OCI-LY1 (cell line): ENCODE results near the gene KIAA1549.
"Not testable (repeated sequence)": the region's sequence is repeated elsewhere in the genome, so short reads cannot be mapped to it uniquely, and the experiment has no call there.

Experiments
- H2AFZ ChIP-seq: fragments of 200-600 bp; sonication (generic), shearing (Covaris generic); 2 replicates; pipeline ENCODE4 v1.6.0; 2014; ENCODE audit warnings: antibody characterized with exemption, mild to moderate bottlenecking, low read length
- H3F3A ChIP-seq: fragments of 200-600 bp; sonication (generic), shearing (Covaris generic); 2 replicates; pipeline ENCODE4 v1.6.0; 2014; ENCODE audit warnings: mild to moderate bottlenecking, antibody characterized with exemption, low read length, moderate library complexity; ENCODE audit not compliant: insufficient read depth
- H3K27ac ChIP-seq: fragments of 200-600 bp; sonication (generic); 2 replicates; pipeline ENCODE4 v1.5.1; 2014; ENCODE audit warnings: low read length, mixed run types, mild to moderate bottlenecking, low read depth; ENCODE audit not compliant: poor library complexity, severe bottlenecking
- H3K27me3 ChIP-seq: fragments of 200-600 bp; sonication (generic); 2 replicates; pipeline ENCODE4 v1.6.0; 2014; ENCODE audit warnings: antibody characterized with exemption, mild to moderate bottlenecking, low read length, moderate library complexity; ENCODE audit not compliant: insufficient read depth
- H3K36me3 ChIP-seq: fragments of 200-600 bp; sonication (generic); 2 replicates; pipeline ENCODE4 v1.6.1; 2014; ENCODE audit warnings: mild to moderate bottlenecking, antibody characterized with exemption, low read length, moderate library complexity, mixed read lengths; ENCODE audit not compliant: insufficient read depth
- H3K4me1 ChIP-seq: fragments of 200-600 bp; sonication (generic); 2 replicates; pipeline ENCODE4 v1.5.1; 2014; ENCODE audit warnings: mild to moderate bottlenecking, low read length, moderate library complexity; ENCODE audit not compliant: insufficient read depth, severe bottlenecking
- H3K4me2 ChIP-seq: fragments of 200-600 bp; sonication (generic), shearing (Covaris generic); 2 replicates; pipeline ENCODE4 v1.6.1; 2014; ENCODE audit warnings: low read length
- H3K4me3 ChIP-seq: fragments of 200-600 bp; sonication (generic); 2 replicates; pipeline ENCODE4 v1.5.1; 2014; ENCODE audit warnings: low read length, low read depth, mild to moderate bottlenecking, mixed read lengths; ENCODE audit not compliant: poor library complexity, severe bottlenecking
- H3K79me2 ChIP-seq: fragments of 200-600 bp; shearing (Covaris generic); 2 replicates; pipeline ENCODE4 v1.6.1; 2016; ENCODE audit warnings: mixed run types, low read length, mixed read lengths; ENCODE audit not compliant: insufficient read depth
- H3K9ac ChIP-seq: fragments of 200-600 bp; sonication (generic), shearing (Covaris generic); 2 replicates; pipeline ENCODE4 v1.6.1; 2014; ENCODE audit warnings: mild to moderate bottlenecking, low read length, mixed read lengths
- H3K9me2 ChIP-seq: fragments of 200-600 bp; sonication (generic), shearing (Covaris generic); 2 replicates; pipeline ENCODE4 v1.6.1; 2014; ENCODE audit warnings: low read depth, mild to moderate bottlenecking, low read length, mixed read lengths
- H3K9me3 ChIP-seq: fragments of 200-600 bp; shearing (Covaris generic); 2 replicates; pipeline ENCODE4 v1.6.1; 2014; ENCODE audit warnings: low read length, mixed read lengths
- H4K20me1 ChIP-seq: fragments of 200-600 bp; sonication (generic), shearing (Covaris generic); 2 replicates; pipeline ENCODE4 v1.6.0; 2016; ENCODE audit warnings: mild to moderate bottlenecking, low read length; ENCODE audit not compliant: insufficient read depth
- CTCF ChIP-seq: fragments of 200-600 bp; sonication (generic), shearing (Covaris generic); IDR thresholded peaks from 2 replicates; pipeline ENCODE4 v1.5.1; 2017; ENCODE audit warnings: mild to moderate bottlenecking, antibody characterized with exemption, low read length, moderate library complexity, mixed read lengths
- EZH2 ChIP-seq: fragments of 200-600 bp; sonication (generic), shearing (Covaris generic); IDR thresholded peaks from 2 replicates; pipeline ENCODE4 v1.8.0; 2017; ENCODE audit warnings: borderline replicate concordance, mixed run types, mild to moderate bottlenecking, antibody characterized with exemption, low read length, moderate library complexity, mixed read lengths

Gene KIAA1549

DNA sequence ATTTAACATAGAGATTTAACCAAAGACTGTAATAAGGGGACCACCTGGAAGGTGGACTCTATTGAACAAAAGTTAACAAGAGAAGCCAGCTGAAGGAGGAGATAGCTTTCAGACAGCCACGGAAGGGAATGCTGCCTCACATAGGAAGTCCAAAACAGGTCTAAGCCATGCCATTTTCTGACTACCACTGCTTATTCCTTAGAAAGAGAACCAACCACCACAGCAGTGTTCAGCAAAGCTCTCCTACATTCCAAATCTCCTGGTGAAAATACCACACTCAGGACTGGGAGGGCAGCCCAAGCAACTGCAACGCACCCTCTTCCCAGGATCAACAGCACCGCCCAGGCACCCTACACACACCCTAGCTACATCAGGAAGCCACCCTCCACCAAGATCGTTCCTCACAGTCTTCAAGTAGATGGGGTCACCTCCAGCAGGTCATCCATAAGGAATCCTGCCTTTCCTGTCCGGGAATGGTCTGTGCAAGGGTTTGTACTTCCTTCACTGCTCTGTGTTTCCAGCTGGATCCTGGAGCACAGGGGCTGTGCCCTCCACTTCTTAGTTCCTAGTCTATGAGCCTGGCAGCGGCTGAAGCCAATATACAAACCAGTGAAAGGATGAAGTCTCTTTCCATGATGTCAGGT, 2.5 kb downstream of the KIAA1549 start:
- H3F3A ChIP-seq = no peaks in the 10 kb centered on the region
- no peaks in the 10 kb centered on the region for H3K9me2 ChIP-seq
- H4K20me1 ChIP-seq = no peaks in the 10 kb centered on the region
- peaks cover 9% of the 10 kb centered on the region for H3K4me1 ChIP-seq
- H3K27me3 ChIP-seq = peaks cover 7% of the 10 kb centered on the region; the same call in 1 of the 2 replicates
- H3K4me2 ChIP-seq = no peak overlapping the region
- H3K79me2 ChIP-seq = no peaks in the 10 kb centered on the region
- H3K4me3 ChIP-seq = no peak overlapping the region
- H3K9me3 ChIP-seq = no peaks in the 10 kb centered on the region
- no peak overlapping the region for H3K9ac ChIP-seq
- no peak overlapping the region for H3K27ac ChIP-seq
- TF ChIP-seq EZH2 = no peak
- no peak for TF ChIP-seq CTCF
- H2AFZ ChIP-seq = no peak overlapping the region
- H3K36me3 ChIP-seq = no peaks in the 10 kb centered on the region

- not testable (repeated sequence) for H3K27me3 ChIP-seq, H3K79me2 ChIP-seq, H3K4me3 ChIP-seq, H3F3A ChIP-seq, H3K4me2 ChIP-seq, H3K9me3 ChIP-seq, H4K20me1 ChIP-seq, H3K4me1 ChIP-seq, H3K27ac ChIP-seq, H3K9ac ChIP-seq, H3K9me2 ChIP-seq, H3K36me3 ChIP-seq, H2AFZ ChIP-seq
These were observed 5.0 kb downstream of the KIAA1549 start for GRCh38 chr7:138976161-138976560.

DNA sequence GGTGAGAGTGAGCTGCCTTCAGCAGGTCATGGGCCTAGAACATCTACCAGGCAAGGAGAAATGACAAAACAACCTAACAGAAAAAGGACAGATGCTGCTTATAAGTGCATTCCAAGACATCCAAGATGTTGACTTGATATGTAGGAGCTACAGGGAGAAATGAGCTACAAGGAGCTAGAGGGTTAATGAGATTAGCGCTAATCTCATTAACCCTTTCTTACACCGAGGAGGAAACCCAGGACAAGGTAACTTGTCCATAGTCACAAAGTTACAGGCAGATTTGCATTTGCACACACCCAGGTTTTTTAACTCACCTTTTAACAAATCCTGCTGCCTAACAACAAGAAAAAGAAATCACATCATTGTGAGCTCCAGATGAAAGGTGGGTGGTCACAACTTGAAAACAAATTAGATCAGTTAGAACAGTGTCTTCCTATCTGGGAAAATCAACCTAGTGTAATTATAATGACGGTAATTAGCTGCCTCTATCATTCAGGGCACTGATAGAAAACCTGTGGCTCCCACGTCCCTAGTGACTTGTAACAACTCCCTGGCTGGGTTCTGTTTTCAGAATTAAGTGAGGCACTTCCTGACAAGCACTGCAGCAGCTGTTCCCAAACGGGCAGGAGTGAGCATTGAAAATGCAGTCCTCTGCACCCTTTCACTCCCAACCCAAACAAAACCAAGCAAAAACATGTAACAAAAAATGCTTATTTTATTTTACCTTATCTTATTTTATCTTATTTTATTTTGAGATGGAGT, 5.7 kb downstream of the KIAA1549 start:
- no peaks in the 10 kb centered on the region for H3K36me3 ChIP-seq
- no peaks in the 10 kb centered on the region for H3F3A ChIP-seq
- TF ChIP-seq CTCF (no peak), EZH2 (no peak)
- H3K9me3 ChIP-seq = no peaks in the 10 kb centered on the region
- H4K20me1 ChIP-seq = no peaks in the 10 kb centered on the region
- no peaks in the 10 kb centered on the region for H3K79me2 ChIP-seq
- no peak overlapping the region for H2AFZ ChIP-seq
- H3K27ac ChIP-seq = no peak overlapping the region
- H3K4me2 ChIP-seq = no peak overlapping the region
- H3K4me1 ChIP-seq = peaks cover under 1% of the 10 kb centered on the region
- no peaks in the 10 kb centered on the region for H3K9me2 ChIP-seq
- peaks cover 11% of the 10 kb centered on the region; the same call in 1 of the 2 replicates for H3K27me3 ChIP-seq
- H3K4me3 ChIP-seq = no peak overlapping the region
- H3K9ac ChIP-seq = no peak overlapping the region
